Measurements from ENCODE around the gene C6orf58.
A peak's percentile ranks its signal among the peaks of the same experiment; 100 is the strongest.

The C6orf58 gene

GRCh38 chr6:127576874-127577273 lies at the start of gene C6orf58:
C6orf58 (plus strand) TSS chr6:127577174; CDS start chr6:127577186, 12 bp downstream.
- no peak for TF ChIP-seq CTCF (IDR thresholded peaks at IDR 0.05)

GRCh38 chr6:127533011-127533410 lies 44.0 kb upstream of the C6orf58 start:
- TF ChIP-seq CTCF (IDR thresholded peaks at IDR 0.05) = no peak

- TF ChIP-seq CTCF (IDR thresholded peaks at IDR 0.05) = no peak
Observed at GRCh38 chr6:127533736-127534135, 43.2 kb upstream of the C6orf58 start.

- TF ChIP-seq CTCF (IDR thresholded peaks at IDR 0.05) = no peak
Observed at GRCh38 chr6:127538750-127539264, 38.2 kb upstream of the C6orf58 start.

- TF ChIP-seq CTCF (IDR thresholded peaks at IDR 0.05) = peak; percentile 72
Observed at GRCh38 chr6:127539272-127539671, 37.7 kb upstream of the C6orf58 start.

GRCh38 chr6:127547215-127547614 lies 29.8 kb upstream of the C6orf58 start:
- peak; percentile 28; the same call in 1 of the 2 replicates for TF ChIP-seq CTCF (IDR thresholded peaks at IDR 0.05)

- TF ChIP-seq CTCF (IDR thresholded peaks at IDR 0.05) = peak; percentile 44; the same call in 1 of the 2 replicates
Observed at GRCh38 chr6:127547904-127548649, 28.9 kb upstream of the C6orf58 start.

Data from LNCAP (cell line).